GM12874 (cell line): ENCODE results near the gene COPB2.

Source experiments
- CTCF ChIP-seq: IDR thresholded peaks from 2 replicates; pipeline ENCODE4 v1.5.1; 2011; ENCODE audit warnings: low read depth, mild to moderate bottlenecking, control low read depth, low read length, moderate library complexity; ENCODE audit not compliant: insufficient read depth

The COPB2 gene

GRCh38 chr3:139394116-139394515, 4.7 kb upstream of the COPB2 start:
- TF ChIP-seq CTCF, result no peak

- TF ChIP-seq CTCF, result no peak
These were observed 461 bp downstream of the COPB2 start for GRCh38 chr3:139388821-139389551.

- no peak for TF ChIP-seq CTCF
These were observed 1.4 kb downstream of the COPB2 start for GRCh38 chr3:139388077-139388476.

- TF ChIP-seq CTCF, result no peak
These were observed 8.9 kb downstream of the COPB2 start for GRCh38 chr3:139380575-139380974.

GRCh38 chr3:139378587-139379241, 10.7 kb downstream of the COPB2 start:
- TF ChIP-seq CTCF, result no peak

GRCh38 chr3:139377378-139377777, 12.1 kb downstream of the COPB2 start:
- no peak for TF ChIP-seq CTCF

GRCh38 chr3:139374099-139374498, 15.3 kb downstream of the COPB2 start:
- no peak for TF ChIP-seq CTCF
